HG02588 (cell line): ENCODE results near the gene SPRTN.

Experiments
- ATAC-seq: cut with Tn5 transposase; IDR thresholded peaks from one replicate; pipeline ENCODE4 v1.9.1; 2021; ENCODE audit warnings: mild to moderate bottlenecking, moderate library complexity; ENCODE audit not compliant: unreplicated experiment

The SPRTN gene

DNA sequence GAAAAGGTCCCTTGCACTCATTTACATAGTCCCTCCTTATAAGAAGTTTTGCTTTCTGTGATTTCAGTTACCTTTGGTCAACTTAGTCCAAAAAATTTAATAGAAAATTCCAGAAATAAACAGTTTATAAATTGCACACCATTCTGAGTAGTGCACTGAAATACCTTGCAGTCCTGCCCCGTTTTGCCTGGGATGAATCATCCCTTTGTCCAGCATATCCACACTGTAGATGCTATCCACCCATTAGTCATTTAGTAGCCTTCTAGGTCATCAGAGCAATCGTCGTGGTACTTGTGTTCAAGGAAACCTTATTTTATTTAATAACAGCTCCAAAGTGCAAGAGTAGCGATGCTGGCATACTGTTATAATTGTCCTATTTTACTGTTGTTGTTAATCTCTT lies 38.0 kb downstream of the SPRTN start:
- ATAC-seq: no peak

DNA sequence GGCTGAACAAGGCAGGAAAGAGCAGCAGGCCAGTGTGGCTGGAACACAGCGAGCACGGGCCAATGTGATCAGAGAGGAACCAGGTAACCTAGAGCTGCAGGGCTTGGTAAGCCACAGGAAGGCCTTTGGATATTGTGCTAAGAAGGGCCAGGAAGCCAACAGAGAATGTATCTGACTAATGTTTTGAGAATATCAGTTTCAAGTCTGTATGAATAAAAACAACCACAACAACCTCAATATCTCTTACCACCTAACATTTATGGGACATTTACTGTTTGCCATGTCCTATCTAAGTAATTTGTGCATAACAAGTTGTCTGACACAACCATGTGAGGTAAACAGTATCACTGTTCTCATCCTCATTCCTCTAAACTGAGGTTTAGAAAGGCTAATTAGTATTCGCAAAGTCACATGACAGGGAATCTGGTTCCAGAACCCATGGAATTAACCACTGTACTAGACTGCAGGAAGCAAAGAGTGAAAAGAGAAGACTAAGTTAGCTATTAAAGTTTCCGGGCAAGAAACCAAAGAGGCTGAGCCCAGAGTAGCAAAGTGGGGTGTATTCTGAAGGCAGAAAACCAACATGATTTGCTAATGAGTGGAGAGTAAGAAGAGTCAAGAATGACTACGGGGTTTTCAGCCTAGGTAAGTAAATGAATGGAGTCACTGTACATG lies 38.9 kb downstream of the SPRTN start:
- ATAC-seq: peak; percentile 67

DNA sequence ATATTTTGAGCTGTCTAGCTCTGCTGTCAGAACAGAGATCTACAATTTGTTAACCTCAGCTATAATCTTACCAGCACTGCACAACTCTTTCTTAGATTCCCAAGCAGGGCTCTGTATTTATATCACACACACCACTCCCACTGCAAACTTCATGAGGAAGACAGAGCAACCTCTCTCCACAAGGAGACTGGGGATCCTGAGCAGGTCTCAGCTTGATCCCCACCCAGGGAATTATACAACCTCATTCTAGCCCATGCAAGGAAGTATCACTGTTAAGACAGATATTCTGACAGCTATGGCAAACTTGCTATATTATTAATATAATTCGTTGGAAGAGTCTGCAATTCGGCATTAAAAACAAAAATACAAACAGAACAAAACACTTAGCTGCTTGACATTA lies 43.6 kb downstream of the SPRTN start:
- ATAC-seq: no peak

DNA sequence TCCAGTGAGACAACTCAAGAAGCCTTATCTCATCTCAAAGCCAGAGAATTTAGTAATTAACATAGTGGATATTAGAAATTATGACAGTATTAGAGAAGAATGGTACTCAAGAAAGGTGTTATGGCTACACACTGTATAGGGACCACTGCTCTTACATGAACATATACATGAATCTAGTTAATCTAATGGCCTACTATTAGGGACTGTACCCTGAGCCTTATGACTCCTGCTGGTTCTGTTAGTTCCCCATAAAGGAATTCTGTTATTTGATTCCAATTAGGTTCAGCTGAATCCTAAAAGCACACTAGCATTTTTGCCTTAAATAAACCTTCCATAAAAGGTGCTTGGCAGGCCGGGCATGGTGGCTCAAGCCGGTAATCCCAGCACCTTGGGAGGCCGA lies 44.3 kb downstream of the SPRTN start:
- ATAC-seq: no peak

DNA sequence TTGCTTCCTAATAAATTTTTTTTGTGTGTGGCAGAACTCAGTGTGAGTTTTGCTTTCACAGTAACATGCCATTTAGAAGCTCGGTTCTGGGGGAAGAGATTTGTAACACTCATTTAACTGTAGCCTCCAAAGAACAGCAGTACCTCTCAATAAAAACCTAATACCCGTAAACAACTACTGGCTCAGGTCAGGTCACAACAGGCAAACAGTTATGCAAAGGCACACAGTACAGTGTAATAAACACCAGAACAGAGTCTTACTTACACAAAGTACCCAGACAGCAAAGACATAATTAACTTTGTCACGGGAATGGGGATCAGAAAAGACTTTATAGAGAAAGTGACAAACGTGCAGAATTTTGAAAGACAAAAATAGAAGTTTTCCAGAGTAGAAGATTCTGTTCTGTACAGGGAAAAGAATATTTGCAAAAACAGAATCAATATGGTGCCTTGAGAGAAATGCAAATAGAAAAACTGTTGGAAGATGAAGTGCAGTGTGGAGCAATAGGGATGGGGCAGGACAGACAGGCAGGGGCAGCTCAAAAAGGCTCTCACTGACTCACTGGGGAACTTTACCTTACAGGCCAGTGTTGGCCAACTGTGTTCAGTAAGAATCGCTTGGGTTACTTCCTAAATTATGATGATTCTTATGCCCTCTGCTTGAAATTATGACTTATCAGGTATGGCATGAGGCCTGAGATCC lies 45.2 kb downstream of the SPRTN start:
- no peak for ATAC-seq

DNA sequence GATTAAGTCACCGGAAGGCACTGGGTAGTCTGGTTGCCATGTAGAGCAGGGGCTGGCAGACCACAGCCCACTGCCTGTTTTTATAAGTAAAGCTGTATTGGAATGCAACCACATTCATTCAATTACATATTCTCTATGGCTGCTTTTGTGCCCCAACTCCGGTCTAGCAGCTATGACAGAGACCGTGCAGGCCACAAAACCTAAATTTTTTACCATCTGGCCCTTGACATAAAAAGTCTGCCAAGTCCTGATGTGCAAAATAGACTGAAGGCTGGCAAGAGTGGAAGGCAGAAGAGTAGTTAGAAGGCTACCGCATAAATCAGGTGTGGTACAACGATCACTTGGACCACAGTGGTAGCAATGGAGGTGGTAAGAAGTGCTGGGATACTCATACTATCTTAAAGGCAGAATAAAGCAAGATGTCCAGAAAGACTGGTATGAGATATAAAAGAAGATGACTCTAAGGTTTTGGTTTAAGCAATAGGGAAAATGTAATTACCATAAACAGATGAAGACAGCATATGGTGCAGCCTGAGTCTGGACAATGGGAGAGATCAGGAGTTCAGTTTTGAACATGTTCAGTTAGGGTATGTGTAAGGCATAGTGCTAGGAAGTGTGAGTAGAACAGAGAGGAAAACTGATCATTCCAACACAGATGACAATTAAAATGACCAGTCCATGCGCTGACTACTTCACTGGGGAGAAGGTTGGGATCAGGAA lies 46.8 kb downstream of the SPRTN start:
- ATAC-seq: no peak

DNA sequence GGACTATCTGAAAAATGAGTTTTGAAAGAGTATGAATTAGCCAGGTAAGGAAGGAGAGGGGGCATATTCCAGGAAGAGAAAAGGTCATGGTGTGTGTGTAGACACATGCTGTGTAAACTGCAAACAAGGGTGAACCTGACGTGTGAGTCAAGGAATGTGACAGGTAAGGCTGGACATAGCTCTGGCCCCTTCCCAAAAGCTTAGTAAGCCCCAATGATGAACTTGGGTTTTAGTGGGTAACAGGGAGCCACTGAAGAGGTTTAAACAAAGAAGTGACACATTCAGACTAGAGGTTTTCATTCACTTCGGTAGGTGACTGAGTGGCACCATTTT lies 47.3 kb downstream of the SPRTN start:
- ATAC-seq: no peak

DNA sequence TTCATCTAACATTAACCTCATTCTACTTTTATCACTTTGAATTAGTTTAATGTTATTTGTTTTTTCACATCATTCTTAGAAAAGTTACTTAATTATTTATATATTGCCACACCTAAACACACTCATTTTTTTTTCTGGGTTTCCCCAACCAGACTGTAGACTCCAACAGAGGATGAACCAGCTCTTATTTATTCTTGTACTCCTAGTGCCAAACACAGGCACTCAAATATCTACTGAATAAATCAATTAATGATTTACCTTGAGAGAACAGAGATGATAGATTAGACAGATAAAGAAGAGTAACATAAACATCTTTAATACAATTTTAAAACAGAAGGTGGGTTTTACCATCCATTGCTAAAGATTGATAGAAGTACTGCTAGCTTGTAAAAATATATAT lies 48.4 kb downstream of the SPRTN start:
- ATAC-seq: no peak

DNA sequence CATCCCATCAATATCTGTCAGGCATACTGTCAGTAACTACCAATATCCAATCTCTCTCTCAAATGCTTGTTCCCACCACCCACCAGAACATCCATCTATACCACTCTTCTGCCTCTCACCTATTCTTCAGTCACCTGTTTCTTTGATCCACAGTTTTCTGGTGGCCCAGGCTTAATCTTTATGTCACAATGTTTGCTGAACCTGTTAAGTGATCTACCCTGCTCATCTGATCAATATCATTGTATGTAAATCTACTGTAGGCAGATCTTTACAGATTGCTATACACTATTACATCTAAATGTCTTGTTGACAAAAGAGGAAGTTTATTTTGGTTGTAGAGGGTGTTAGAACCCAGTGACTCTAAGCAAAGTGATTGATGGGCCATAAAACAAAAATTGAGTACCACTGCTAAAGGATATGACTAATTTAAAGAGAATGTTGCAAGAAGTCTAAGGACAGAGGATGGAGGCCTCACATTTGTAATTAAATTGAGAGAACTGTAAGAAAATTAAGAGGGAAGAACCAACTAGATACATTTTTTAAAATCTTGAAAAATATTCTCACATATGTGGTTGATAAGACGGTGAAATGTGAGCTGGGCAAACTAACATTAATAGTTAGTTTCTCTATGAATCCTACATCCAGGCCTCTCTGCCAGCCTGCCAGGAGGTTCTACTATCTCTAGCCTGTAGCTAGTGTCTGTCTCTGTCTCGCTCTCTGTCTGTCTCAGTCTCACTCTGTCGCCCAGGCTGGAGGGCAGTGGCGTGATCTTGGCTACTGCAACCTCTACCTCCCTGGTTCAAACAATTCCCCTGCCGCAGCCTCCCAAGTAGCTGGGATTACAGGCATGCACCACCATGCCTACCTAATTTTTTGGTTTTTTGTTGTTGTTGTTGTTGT lies 49.9 kb downstream of the SPRTN start:
- no peak for ATAC-seq

DNA sequence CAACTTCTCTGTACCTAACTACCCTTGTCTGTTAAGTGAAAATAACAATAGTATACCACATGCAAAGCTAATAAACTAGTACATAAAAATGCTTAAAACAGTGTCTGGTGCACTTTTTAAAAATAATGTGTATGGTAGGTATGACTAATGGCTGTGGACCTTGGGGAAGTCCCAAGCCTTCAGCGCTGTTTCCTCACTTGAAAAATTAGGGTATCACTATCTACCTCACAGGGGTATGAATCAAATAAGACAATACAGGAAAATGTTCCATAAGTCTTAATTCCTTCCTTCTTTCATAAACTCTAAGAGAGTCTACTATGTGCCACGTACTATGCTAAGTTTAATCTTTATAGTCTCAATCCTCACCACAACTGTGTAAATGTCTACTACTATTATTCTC lies 52.0 kb downstream of the SPRTN start:
- ATAC-seq: no peak

DNA sequence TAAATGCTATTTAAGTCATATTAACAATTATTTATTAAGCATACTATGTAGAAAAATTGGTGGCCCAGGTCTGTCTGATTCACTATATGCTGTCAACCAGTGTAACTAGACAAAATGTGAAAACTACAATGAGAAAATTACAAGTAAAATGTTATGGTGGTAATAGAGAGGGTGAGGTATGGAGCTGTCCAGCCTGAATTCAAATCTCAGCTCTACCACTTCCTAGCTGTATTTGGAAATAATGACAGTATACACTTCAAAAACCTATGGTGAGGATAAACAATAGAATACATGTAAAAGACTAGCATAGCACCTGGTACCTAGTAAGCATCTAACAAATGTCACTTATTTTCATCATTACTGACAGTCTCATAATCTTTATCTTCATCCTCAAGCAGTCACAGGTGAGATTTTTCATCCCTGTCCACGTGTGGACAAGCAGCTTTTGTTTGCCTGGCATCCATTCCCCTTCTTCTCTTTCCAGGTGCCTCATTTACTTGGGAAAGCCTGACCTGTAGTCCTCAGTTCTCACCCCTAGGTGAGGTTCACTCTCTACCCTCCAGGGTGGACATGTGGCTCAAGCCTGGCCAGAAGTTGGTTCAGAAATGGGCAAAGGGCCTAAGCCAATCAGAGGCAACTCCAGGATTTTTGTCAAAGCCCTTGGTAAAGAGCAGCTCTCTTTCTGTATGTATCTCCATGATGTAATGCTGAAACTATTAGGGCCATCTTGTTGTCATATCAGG lies 54.5 kb downstream of the SPRTN start:
- no peak for ATAC-seq

DNA sequence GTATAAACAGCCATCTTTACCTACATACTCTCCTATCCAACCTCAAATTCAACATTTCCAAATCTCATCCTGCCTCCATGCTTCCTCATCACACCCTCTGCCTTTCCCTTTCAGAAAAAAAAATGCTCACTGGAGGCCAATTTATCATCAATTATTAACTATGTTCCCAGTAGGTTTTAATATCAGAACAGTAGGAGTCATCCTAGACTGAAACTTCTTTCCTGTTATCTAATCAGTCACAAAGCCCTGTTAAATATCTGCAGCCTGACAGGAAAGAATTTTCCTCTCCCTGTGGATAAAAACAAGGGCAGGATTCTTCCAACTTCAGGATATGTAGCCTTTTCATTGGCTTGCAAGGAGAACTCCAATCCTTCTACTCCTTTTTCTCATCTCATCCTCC lies 55.6 kb downstream of the SPRTN start:
- ATAC-seq: no peak

DNA sequence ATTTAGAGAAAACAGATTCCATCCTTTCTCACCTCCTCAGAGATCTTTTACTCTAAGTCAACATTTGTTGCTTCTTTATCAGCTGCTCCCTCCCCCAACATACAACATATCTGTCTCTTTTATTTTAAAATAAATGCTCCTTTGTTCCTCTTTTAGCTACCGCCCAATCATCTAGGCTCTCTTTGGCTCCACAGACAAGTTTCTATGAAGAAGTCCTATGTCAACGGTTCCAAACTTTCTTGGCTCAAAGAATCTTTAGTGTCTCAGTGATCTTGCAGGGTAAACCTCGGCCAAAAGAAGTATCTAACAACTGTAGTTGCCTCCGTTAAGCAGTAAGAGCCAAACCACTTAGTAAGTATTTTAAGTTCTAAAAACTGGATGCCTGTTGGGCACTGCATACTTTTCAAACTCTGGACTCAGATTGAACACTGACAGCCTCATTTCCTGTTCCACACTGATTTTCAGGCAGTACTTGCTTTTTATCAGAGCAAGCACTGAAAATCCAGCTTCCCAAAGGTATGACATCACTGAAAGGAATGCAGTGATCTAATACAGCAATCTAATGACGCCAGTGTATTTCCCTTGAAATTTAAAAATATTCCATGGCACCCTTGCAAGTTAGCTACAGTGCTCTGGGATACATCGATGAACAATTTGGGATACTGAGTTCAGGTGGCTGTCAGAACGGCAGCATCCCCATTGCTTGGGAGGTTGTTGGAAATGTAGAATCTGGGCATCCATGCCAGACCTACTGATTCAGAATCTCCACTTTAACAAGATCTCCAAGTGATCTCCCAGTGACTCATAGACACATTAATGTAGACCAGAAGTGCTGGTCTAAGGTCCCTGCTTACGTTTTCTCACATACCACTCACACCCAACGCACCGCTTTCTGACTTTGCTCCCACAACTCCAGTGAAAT lies 57.2 kb downstream of the SPRTN start:
- ATAC-seq: no peak

DNA sequence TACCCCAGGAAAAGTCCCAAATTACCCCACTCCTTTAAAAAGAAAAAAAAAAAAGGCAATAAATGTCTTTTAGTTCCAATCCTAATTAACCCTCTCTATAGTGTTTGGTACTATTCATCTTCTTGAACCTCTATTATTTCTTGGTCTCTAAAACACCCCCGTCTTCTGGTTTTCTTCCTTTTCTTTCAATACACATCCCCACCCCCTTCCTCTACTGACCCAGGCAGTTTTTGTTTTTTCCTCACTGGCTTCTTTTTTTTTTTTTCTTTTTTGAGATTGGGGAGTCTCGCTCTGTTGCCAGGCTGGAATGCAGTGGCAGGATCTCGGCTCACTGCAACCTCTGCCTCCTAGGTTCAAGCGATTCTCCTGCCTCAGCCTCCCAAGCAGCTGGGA lies 57.9 kb downstream of the SPRTN start:
- ATAC-seq: no peak

DNA sequence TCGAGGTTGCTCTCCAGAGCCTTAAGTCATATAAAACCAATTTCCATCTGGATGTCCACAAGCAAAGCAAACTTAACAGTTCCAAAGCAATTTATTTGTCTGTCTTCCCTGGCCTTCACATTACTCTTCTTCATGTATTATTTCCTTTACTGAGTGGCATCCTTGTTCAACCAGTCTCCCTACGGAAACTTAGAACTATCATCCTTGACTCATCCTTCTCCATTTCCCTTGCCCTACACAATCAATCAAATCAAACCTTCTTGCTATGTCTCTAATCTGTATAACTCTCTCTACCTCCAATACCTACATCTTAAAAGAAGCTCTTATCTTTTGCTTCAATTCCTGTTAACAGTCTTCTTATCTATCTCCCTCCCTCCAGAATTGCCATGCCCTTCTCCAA lies 58.5 kb downstream of the SPRTN start:
- ATAC-seq: no peak

DNA sequence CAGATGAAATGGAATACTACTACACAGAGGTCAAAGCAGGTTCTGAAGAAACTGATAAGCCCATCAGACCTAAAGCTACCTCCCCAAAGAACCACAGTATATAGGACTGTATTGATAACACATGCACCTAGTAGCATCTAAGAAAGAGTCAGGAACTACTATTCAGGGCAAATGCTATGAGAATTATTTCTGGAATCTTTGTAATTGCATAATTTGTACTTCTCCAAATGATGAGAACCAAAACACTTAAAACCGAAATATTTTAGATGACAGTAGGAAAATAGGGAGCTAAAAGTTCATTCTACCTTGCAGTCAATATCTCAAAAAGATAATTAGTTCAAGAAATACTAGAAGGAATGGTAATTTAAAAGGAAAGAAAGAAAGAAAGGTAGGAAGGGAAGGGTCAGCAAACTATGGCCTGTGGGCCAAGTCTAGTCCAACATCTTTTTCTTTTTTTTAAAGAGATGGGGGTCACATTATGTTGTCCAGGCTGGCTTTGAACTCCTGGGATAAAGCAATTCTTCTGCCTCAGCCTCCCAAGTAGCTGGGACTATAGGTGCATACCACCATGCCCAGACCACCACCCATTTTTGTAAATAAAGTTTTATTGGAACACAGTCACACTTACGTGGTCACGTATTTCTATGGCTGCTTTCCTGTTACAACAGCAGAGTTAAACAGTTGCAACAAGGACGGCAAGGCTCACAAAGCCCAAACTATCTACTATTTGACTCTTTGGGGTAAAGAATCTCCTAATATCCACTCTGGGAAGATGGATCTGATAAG lies 60.0 kb downstream of the SPRTN start:
- ATAC-seq: no peak

DNA sequence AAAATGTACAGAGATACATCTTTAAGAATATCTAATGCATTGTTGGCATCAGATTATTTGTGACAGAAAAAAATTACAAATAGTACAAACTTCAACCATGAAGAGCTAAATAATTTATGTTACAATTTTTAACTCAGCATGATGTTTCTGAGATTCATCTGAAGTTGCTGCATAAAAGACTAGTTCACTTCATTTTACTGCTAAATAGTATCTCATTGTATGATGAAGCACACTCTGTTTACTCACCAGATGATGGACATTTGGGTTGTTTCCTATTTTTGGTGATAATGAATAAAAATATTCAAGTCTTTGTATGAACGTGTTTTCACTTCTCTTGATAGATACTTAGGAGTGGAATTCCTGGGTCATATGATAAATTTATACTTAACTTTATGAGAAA lies 63.4 kb downstream of the SPRTN start:
- ATAC-seq: no peak

DNA sequence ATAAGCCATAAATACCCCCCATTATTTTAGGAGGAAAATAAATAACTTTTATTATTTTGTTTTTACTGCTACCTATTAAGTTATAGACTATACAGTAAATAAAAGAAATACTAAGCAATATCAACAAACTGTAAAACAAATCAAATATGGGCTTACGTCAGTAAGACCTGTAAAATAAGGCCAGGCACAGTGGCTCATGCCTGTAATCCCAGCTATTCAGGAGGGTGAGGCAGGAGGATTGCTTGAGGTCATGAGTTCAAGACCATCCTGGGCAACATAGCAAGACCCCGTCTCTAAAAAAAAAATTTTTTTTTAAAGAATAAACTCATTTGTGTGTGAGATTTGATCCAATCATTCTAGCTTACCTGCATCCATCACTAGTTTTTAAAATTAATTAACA lies 66.2 kb downstream of the SPRTN start:
- ATAC-seq: no peak
